Gastroesophageal sphincter (tissue), 4 donors: ENCODE data around the gene ZIC3. TPM values are rescaled to one million over a fixed set of nuclear protein-coding genes. Genes with fewer than 3 reads are reported as not detected.

Source experiments
- ATAC-seq: fragments of 150-250 bp; one replicate; pipeline ENCODE4 v1.9.1; 2016; ENCODE audit warnings: mild to moderate bottlenecking, moderate library complexity
- H3K27ac ChIP-seq, 4 donors: fragments of 200-600 bp; sonication (generic) in 3 of 4; 1 replicate in 3 of 4; 2 replicates in 1 of 4; pipeline ENCODE4 v1.5.1; 2016 to 2019
- H3K27me3 ChIP-seq: fragments of 200-600 bp; sonication (generic); one replicate; pipeline ENCODE4 v1.5.1; 2019
- H3K36me3 ChIP-seq, 2 donors: fragments of 200-600 bp; sonication (generic); one replicate each; pipeline ENCODE4 v1.5.1; 2019; ENCODE audit warnings: control low read depth in 1 of 2
- H3K4me1 ChIP-seq, 3 donors: fragments of 200-600 bp; sonication (generic); 1 replicate in 2 of 3; 2 replicates in 1 of 3; pipeline ENCODE4 v1.5.1; 2016 to 2019; ENCODE audit warnings: control low read depth in 2 of 3
- H3K4me3 ChIP-seq, 2 donors: fragments of 200-600 bp; sonication (generic); one replicate each; pipeline ENCODE4 v1.5.1; 2019; ENCODE audit warnings: mild to moderate bottlenecking in 1 of 2, moderate library complexity in 1 of 2
- H3K9me3 ChIP-seq, 3 donors: fragments of 200-600 bp; sonication (generic); one replicate each; pipeline ENCODE4 v1.5.1; 2017 to 2019; ENCODE audit warnings: control low read depth in 2 of 3
- EP300 ChIP-seq: sonication (generic); formaldehyde crosslinking; IDR thresholded peaks from one replicate; pipeline ENCODE4 v1.6.1; 2017; ENCODE audit warnings: antibody characterized with exemption, mild to moderate bottlenecking
- POLR2A ChIP-seq, 2 donors: fragments of 450-650 bp; IDR thresholded peaks; one replicate each; pipeline ENCODE4 v1.6.1; 2017; ENCODE audit warnings: antibody characterized with exemption in 2 of 2, mild to moderate bottlenecking in 2 of 2, moderate library complexity in 1 of 2
- POLR2AphosphoS5 ChIP-seq: sonication (generic); formaldehyde crosslinking; IDR thresholded peaks from one replicate; pipeline ENCODE4 v1.6.1; 2017; ENCODE audit warnings: antibody characterized with exemption
- WGBS, 2 donors: methylation state at CpG; one replicate each; pipeline ENCODE4 v1.1.5; 2018; ENCODE audit warnings: low coverage in 1 of 2; 5-methylcytosine and 5-hydroxymethylcytosine counted together
- small RNA-seq, 4 donors: library from RNA; depleted of rRNA; stranded (forward); fragments of <200 nt; gene quantifications; one replicate each; pipeline ENCODE3, GENCODE V24; 2016
- total RNA-seq, 4 donors: library from RNA; depleted of rRNA; stranded (reverse); fragments of >200 nt; gene quantifications; one replicate each; pipeline ENCODE4 v1.1.0, GENCODE V29; 2016
- TF ChIP-seq, protein P1 (sequence below), 4 experiments: fragments of 200-600 bp in 2 of 4; fragments of 450-650 bp in 2 of 4; sonication (generic) in 1 of 4; IDR thresholded peaks; one replicate each; pipeline ENCODE4 v1.5.1; 2017 to 2019; ENCODE audit warnings: antibody characterized with exemption in 4 of 4, mild to moderate bottlenecking in 2 of 4, moderate library complexity in 2 of 4

Gene ZIC3
- total RNA-seq, 4 donors from 2014 or later, result not detected

DNA sequence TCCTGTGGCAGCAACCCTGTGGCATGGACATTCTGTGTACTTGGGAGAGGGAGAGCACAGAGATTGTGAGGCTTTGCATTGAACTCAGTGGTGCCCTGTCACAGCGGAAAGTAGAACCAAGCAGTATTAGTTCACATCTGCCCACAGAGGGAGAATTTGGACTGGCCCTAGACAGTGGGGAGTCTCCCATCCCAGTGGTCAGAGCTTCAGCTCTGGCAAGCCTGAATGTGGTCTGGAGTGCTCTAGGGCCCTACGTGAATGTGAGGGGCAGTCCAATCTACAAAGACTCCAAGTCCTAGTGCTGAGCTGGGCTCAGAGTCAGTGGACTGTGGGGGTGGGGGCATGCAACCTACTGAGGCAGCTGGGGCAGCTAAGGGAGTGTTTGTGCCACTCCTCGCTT is 34.8 kb downstream of the ZIC3 start:
- TF ChIP-seq POLR2A (IDR thresholded peaks at IDR 0.05) (no peak), EP300 (no peak), POLR2AphosphoS5 (no peak)
- TF ChIP-seq, protein P1, sequence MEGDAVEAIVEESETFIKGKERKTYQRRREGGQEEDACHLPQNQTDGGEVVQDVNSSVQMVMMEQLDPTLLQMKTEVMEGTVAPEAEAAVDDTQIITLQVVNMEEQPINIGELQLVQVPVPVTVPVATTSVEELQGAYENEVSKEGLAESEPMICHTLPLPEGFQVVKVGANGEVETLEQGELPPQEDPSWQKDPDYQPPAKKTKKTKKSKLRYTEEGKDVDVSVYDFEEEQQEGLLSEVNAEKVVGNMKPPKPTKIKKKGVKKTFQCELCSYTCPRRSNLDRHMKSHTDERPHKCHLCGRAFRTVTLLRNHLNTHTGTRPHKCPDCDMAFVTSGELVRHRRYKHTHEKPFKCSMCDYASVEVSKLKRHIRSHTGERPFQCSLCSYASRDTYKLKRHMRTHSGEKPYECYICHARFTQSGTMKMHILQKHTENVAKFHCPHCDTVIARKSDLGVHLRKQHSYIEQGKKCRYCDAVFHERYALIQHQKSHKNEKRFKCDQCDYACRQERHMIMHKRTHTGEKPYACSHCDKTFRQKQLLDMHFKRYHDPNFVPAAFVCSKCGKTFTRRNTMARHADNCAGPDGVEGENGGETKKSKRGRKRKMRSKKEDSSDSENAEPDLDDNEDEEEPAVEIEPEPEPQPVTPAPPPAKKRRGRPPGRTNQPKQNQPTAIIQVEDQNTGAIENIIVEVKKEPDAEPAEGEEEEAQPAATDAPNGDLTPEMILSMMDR (IDR thresholded peaks at IDR 0.05), result no peak
- Histone ChIP-seq H3K4me1 (no peaks in the 10 kb centered on the region), H3K36me3 (no peaks in the 10 kb centered on the region), H3K27ac (no peak overlapping the region), H3K27me3 (no peaks in the 10 kb centered on the region), H3K4me3 (no peak overlapping the region), H3K9me3 (peaks cover 0 to 1% (median 0%) of the 10 kb centered on the region in 3 donors)
- 100% methylated on average over 1 of the region's 3 CpGs for WGBS, 2 donors
- ATAC-seq, result no peak

Small RNAs within 50 kb of the gene (small RNA-seq; reads per million reads assigned to genes)
- gene RN7SL325P, result 0 reads per million in 4 donors
